Thyroid gland (tissue), 4 donors: Measurements from ENCODE around the gene RPL7A. TPM values are rescaled to one million over a fixed set of nuclear protein-coding genes. Genes with fewer than 3 reads are reported as not detected.

Experiments used
- DNase-seq, 2 donors: peaks; one replicate each; pipeline ENCODE4 v3.0.0-alpha.2; 2019
- H3K27ac ChIP-seq, 3 donors: fragments of 200-600 bp; sonication (generic); 1 replicate in 2 of 3; 2 replicates in 1 of 3; pipeline ENCODE4 v1.5.1; 2016 to 2019; ENCODE audit warnings: mild to moderate bottlenecking in 1 of 3, moderate library complexity in 1 of 3
- H3K27me3 ChIP-seq: fragments of 200-600 bp; sonication (generic); one replicate; pipeline ENCODE4 v1.5.1; 2019
- H3K36me3 ChIP-seq, 2 donors: fragments of 200-600 bp; sonication (generic); one replicate each; pipeline ENCODE4 v1.5.1; 2016 to 2019
- H3K4me1 ChIP-seq, 2 donors: fragments of 200-600 bp; sonication (generic); one replicate each; pipeline ENCODE4 v1.5.1; 2017 to 2019
- H3K4me3 ChIP-seq, 3 donors: fragments of 200-600 bp; sonication (generic); replicated peaks in 1 of 3; 1 replicate in 2 of 3; 2 replicates in 1 of 3; pipeline ENCODE4 v1.5.1; 2016; ENCODE audit warnings: mild to moderate bottlenecking in 1 of 3
- H3K9me3 ChIP-seq: fragments of 200-600 bp; sonication (generic); one replicate; pipeline ENCODE4 v1.5.1; 2017
- CTCF ChIP-seq, 6 experiments: fragments of 200-600 bp in 3 of 6; fragments of 450-650 bp in 3 of 6; sonication (generic) in 3 of 6; IDR thresholded peaks; one replicate each; pipeline ENCODE4 v1.5.1; 2016 to 2019; ENCODE audit warnings: antibody characterized with exemption in 6 of 6, mild to moderate bottlenecking in 2 of 6, inconsistent platforms in 1 of 6, moderate library complexity in 1 of 6
- POLR2A ChIP-seq, 2 donors: fragments of 450-650 bp; IDR thresholded peaks; one replicate each; pipeline ENCODE4 v1.6.1; 2017; ENCODE audit warnings: antibody characterized with exemption in 2 of 2, mild to moderate bottlenecking in 2 of 2, moderate library complexity in 1 of 2
- WGBS, 2 donors: methylation state at CpG; one replicate each; pipeline ENCODE4 v1.1.5; 2017; 5-methylcytosine and 5-hydroxymethylcytosine counted together
- intact Hi-C: fragments of 100-400 bp; cut with DNase I; formaldehyde crosslinking; loops from one replicate; pipeline ENCODE4 v1.15.1; 2023
- total RNA-seq, 4 donors: library from RNA; depleted of rRNA; stranded (reverse); fragments of >200 nt; gene quantifications; one replicate each; pipeline ENCODE4 v1.2.3, GENCODE V29; 2016

The RPL7A gene
- total RNA-seq, 4 donors from 2014 or later: 1,394 to 2,407 (median 1,585) TPM

- DNase-seq: no peak
- Histone ChIP-seq H3K27ac (no peak overlapping the region), H3K4me3 (no peak overlapping the region), H3K9me3 (no peaks in the 10 kb centered on the region), H3K27me3 (no peaks in the 10 kb centered on the region), H3K4me1 (peaks cover 11 to 13% of the 10 kb centered on the region in 2 donors), H3K36me3 (peaks cover 23 to 27% of the 10 kb centered on the region in 2 donors)
- intact Hi-C loops: loop anchor here (5.0 kb wide), 1 partner anchor 38 kb away; the partner anchor contains the start of genes STKLD1 and SURF4
- WGBS, 2 donors: 83 to 84% methylated on average over 5 of the region's 5 CpGs
- no peak for TF ChIP-seq CTCF (IDR thresholded peaks at IDR 0.05)
- TF ChIP-seq POLR2A (IDR thresholded peaks at IDR 0.05): no peak
These were observed 8.4 kb upstream of the RPL7A start for GRCh38 chr9:133339641-133340040.

GRCh38 chr9:133340256-133340655 lies 7.8 kb upstream of the RPL7A start:
- peaks cover 5 to 7% of the 10 kb centered on the region in 2 donors for H3K4me1 ChIP-seq
- 67 to 90% methylated on average over 3 of the region's 3 CpGs for WGBS, 2 donors
- H3K36me3 ChIP-seq: peaks cover 29% of the 10 kb centered on the region in 2 donors
- intact Hi-C loops: no loop called here
- H3K4me3 ChIP-seq: no peak overlapping the region
- DNase-seq: no peak
- H3K27me3 ChIP-seq: no peaks in the 10 kb centered on the region
- H3K27ac ChIP-seq: no peak overlapping the region
- H3K9me3 ChIP-seq: no peaks in the 10 kb centered on the region
- TF ChIP-seq CTCF (IDR thresholded peaks at IDR 0.05): no peak
- TF ChIP-seq POLR2A (IDR thresholded peaks at IDR 0.05): no peak

GRCh38 chr9:133340916-133341315 lies 7.1 kb upstream of the RPL7A start:
- intact Hi-C loops: no loop called here
- H3K36me3 ChIP-seq: peaks cover 33% of the 10 kb centered on the region in 2 donors
- peaks cover 3 to 5% of the 10 kb centered on the region in 2 donors for H3K4me1 ChIP-seq
- DNase-seq: no peak
- no peak for TF ChIP-seq POLR2A (IDR thresholded peaks at IDR 0.05)
- no peak for TF ChIP-seq CTCF (IDR thresholded peaks at IDR 0.05)
- H3K27me3 ChIP-seq: no peaks in the 10 kb centered on the region
- H3K9me3 ChIP-seq: no peaks in the 10 kb centered on the region
- H3K4me3 ChIP-seq: no peak overlapping the region
- 88 to 93% methylated on average over 10 to 13 of the region's 13 CpGs for WGBS, 2 donors
- H3K27ac ChIP-seq: no peak overlapping the region

GRCh38 chr9:133341369-133342068 lies 6.5 kb upstream of the RPL7A start:
- Histone ChIP-seq H3K36me3 (peaks cover 33% of the 10 kb centered on the region in 2 donors), H3K4me3 (no peak overlapping the region), H3K27ac (no peak overlapping the region), H3K4me1 (peaks cover 4 to 6% of the 10 kb centered on the region in 2 donors), H3K9me3 (no peaks in the 10 kb centered on the region), H3K27me3 (no peaks in the 10 kb centered on the region)
- intact Hi-C loops: no loop called here
- WGBS, 2 donors: 90% methylated on average over 15 of the region's 15 CpGs
- TF ChIP-seq POLR2A (IDR thresholded peaks at IDR 0.05) (no peak), CTCF (IDR thresholded peaks at IDR 0.05) (no peak)
- DNase-seq: peak in 1 of 2 donors; percentile 37

GRCh38 chr9:133342069-133342406 lies 6.0 kb upstream of the RPL7A start:
- H3K4me3 ChIP-seq: no peak overlapping the region
- intact Hi-C loops: no loop called here
- H3K9me3 ChIP-seq: no peaks in the 10 kb centered on the region
- WGBS, 2 donors: 75 to 81% methylated on average over 12 of the region's 12 CpGs
- no peak overlapping the region for H3K27ac ChIP-seq
- H3K4me1 ChIP-seq: peaks cover 7 to 8% of the 10 kb centered on the region in 2 donors
- H3K27me3 ChIP-seq: no peaks in the 10 kb centered on the region
- no peak for DNase-seq
- peaks cover 33% of the 10 kb centered on the region in 2 donors for H3K36me3 ChIP-seq
- TF ChIP-seq CTCF (IDR thresholded peaks at IDR 0.05): no peak
- TF ChIP-seq POLR2A (IDR thresholded peaks at IDR 0.05): no peak
